Loucy (cell line): ENCODE data around the gene VAPB.

ENCODE experiments used
- CTCF ChIP-seq: fragments of 200-600 bp; sonication (generic); conservative IDR thresholded peaks from 2 replicates; pipeline ENCODE4 v1.5.1; 2014; ENCODE audit warnings: mild to moderate bottlenecking, antibody characterized with exemption, low read length
- EZH2phosphoT487 ChIP-seq: fragments of 200-600 bp; IDR thresholded peaks from 2 replicates; pipeline ENCODE4 v1.6.1; 2018; ENCODE audit warnings: antibody characterized with exemption, mild to moderate bottlenecking, moderate library complexity, borderline replicate concordance

- TF ChIP-seq CTCF (no peak), EZH2phosphoT487 (no peak)
These were observed 42.1 kb downstream of the VAPB start for GRCh38 chr20:58431134-58431533.
